CD4-positive, alpha-beta T cell treated with Interferon gamma for 1 hour (primary cell): ENCODE results near the gene STIP1.

ENCODE experiments used
- DNase-seq: peaks from one replicate; pipeline ENCODE4 v3.0.0-alpha.2; 2020

Gene STIP1

GRCh38 chr11:64253043-64253442 lies 67.1 kb downstream of the STIP1 start:
- DNase-seq: no peak

GRCh38 chr11:64253481-64253880 lies 67.5 kb downstream of the STIP1 start:
- DNase-seq: no peak
